Parathyroid adenoma (tissue), 2 donors: ENCODE results near the gene CMTM5.
"Not testable (repeated sequence)": the region's sequence is repeated elsewhere in the genome, so short reads cannot be mapped to it uniquely, and the experiment has no call there.

Experiments
- H2AFZ ChIP-seq: fragments of 300-600 bp; sonication (generic); one replicate; pipeline ENCODE4 v1.7.0; 2017; ENCODE audit warnings: antibody characterized with exemption, mild to moderate bottlenecking
- H3K27ac ChIP-seq: fragments of 300-600 bp; sonication (generic); one replicate; pipeline ENCODE4 v1.7.0; 2017
- H3K27me3 ChIP-seq: fragments of 300-600 bp; sonication (generic); one replicate; pipeline ENCODE4 v1.7.0; 2017; ENCODE audit warnings: low read length; ENCODE audit not compliant: control insufficient read depth, insufficient read depth
- H3K36me3 ChIP-seq: fragments of 300-600 bp; sonication (generic); one replicate; pipeline ENCODE4 v1.7.0; 2017; ENCODE audit warnings: low read length; ENCODE audit not compliant: control insufficient read depth, insufficient read depth
- H3K4me1 ChIP-seq: fragments of 300-600 bp; sonication (generic); one replicate; pipeline ENCODE4 v1.7.0; 2017; ENCODE audit warnings: control low read depth
- H3K4me2 ChIP-seq: fragments of 300-600 bp; sonication (generic); one replicate; pipeline ENCODE4 v1.7.0; 2017; ENCODE audit warnings: low read length
- H3K4me3 ChIP-seq: fragments of 300-600 bp; sonication (generic); one replicate; pipeline ENCODE4 v1.7.0; 2017; ENCODE audit warnings: low read depth, low read length
- H3K79me2 ChIP-seq: fragments of 300-600 bp; sonication (generic); one replicate; pipeline ENCODE4 v1.7.0; 2017; ENCODE audit warnings: control low read depth
- H3K9ac ChIP-seq: fragments of 300-600 bp; sonication (generic); one replicate; pipeline ENCODE4 v1.7.0; 2017; ENCODE audit warnings: mild to moderate bottlenecking
- H3K9me3 ChIP-seq: fragments of 300-600 bp; sonication (generic); one replicate; pipeline ENCODE4 v1.7.0; 2017; ENCODE audit warnings: low read length; ENCODE audit not compliant: control insufficient read depth
- TF ChIP-seq, protein P1 (sequence below): fragments of 300-600 bp; sonication (generic); IDR thresholded peaks from one replicate; pipeline ENCODE4 v1.7.0; 2017; ENCODE audit warnings: antibody characterized with exemption, mild to moderate bottlenecking
- donor health status: primary hyperparathyroidism.

The CMTM5 gene

DNA sequence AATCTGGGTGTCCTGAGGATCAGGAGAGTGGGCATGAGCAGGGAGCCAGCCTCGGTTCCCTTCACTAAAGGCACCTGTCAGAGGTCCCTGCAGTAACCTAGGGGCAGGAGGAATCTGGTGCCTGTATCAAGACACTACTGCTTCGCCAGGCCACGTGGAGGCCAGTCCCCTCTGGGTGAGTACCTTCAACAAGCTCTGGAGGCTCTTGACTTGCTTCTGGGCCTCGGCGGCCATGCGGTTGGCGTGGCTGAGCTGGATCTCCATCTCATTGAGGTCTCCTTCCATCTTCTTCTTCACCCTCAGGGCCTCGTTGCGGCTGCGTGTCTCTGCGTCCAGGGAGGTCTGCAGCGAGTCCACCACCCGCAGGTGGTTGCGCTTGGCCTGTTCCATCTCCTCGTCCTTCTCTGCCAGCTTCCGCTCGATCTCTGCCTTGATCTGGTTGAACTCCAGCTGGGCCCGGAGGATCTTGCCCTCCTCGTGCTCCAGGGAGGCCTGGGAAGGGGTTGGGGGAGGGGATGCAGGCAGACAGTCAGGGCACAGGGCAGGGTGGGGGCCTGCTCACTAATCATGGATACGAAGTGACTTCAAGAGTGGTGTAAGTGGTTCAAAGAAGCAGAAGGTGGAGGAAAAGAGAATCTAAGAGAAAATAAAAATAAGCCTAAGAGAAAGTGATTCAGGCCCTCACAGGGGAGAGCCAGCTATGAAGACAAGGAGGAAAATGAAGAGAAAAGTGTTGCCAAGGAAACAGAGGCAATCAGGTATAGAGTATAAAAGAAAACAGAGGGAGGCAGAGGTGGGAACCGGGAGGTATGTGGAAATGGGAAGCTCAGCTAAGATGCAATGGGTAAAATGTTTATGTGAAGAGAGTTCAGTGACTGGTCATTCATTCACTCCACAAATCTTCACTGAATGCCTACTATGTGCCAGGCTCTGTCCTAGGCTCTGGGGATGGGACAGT lies 39.3 kb downstream of the CMTM5 start:
- Histone ChIP-seq H3K9ac (no peak overlapping the region), H3K4me2 (no peak overlapping the region), H3K4me1 (no peaks in the 10 kb centered on the region), H3K9me3 (no peaks in the 10 kb centered on the region), H3K4me3 (no peak overlapping the region), H3K27me3 (no peaks in the 10 kb centered on the region), H2AFZ (no peak overlapping the region), H3K27ac (no peak overlapping the region), H3K36me3 (no peaks in the 10 kb centered on the region), H3K79me2 (no peaks in the 10 kb centered on the region)
- TF ChIP-seq, protein P1, sequence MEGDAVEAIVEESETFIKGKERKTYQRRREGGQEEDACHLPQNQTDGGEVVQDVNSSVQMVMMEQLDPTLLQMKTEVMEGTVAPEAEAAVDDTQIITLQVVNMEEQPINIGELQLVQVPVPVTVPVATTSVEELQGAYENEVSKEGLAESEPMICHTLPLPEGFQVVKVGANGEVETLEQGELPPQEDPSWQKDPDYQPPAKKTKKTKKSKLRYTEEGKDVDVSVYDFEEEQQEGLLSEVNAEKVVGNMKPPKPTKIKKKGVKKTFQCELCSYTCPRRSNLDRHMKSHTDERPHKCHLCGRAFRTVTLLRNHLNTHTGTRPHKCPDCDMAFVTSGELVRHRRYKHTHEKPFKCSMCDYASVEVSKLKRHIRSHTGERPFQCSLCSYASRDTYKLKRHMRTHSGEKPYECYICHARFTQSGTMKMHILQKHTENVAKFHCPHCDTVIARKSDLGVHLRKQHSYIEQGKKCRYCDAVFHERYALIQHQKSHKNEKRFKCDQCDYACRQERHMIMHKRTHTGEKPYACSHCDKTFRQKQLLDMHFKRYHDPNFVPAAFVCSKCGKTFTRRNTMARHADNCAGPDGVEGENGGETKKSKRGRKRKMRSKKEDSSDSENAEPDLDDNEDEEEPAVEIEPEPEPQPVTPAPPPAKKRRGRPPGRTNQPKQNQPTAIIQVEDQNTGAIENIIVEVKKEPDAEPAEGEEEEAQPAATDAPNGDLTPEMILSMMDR, result no peak

DNA sequence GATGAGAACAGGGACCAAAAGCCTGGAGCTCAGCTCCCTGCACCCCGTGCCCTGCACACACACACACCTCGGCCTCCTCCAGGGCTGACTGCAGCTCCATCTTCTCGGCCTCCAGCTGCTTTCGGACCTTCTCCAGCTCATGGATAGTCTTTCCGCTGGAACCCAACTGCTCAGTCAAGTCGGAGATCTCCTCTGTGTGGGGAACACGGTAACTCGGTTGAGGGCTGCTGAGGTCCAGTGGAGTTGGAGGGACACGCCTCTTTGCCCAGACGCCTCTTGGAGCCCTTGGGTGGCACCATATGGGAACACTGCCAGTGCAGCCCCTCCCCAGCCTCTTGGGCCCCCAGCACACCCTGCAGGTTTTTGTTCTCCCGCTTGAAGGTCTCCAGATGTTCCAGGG lies 40.0 kb downstream of the CMTM5 start:
- Histone ChIP-seq H3K36me3 (no peaks in the 10 kb centered on the region), H3K4me2 (no peak overlapping the region), H3K4me1 (no peaks in the 10 kb centered on the region), H2AFZ (no peak overlapping the region), H3K79me2 (no peaks in the 10 kb centered on the region), H3K27ac (no peak overlapping the region), H3K4me3 (no peak overlapping the region), H3K27me3 (no peaks in the 10 kb centered on the region), H3K9me3 (no peaks in the 10 kb centered on the region), H3K9ac (no peak overlapping the region)
- TF ChIP-seq, protein P1, result no peak

DNA sequence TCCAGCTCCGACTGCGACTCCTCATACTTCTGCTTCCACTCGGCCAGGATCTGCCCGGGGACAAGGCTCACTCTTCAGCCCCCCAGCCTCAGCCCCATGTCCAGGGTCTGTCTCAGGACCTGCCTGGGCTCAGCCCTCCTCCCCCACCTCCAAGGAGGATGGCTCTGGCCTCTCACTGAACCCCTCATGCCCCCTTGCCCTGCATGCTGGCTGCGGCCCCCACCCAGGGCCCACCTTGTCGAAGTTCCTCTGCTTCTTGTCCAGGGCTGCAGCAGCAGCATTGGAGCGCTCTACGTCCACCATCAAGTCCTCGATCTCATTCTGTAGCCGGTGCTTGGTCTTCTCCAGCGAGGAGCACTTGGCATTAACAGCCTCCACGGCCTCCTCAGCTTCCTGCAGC lies 40.4 kb downstream of the CMTM5 start:
- H3K4me1 ChIP-seq, H3K4me3 ChIP-seq, H3K27me3 ChIP-seq, H3K36me3 ChIP-seq, H2AFZ ChIP-seq, H3K27ac ChIP-seq, H3K4me2 ChIP-seq, H3K79me2 ChIP-seq, H3K9ac ChIP-seq, H3K9me3 ChIP-seq: not testable (repeated sequence)

DNA sequence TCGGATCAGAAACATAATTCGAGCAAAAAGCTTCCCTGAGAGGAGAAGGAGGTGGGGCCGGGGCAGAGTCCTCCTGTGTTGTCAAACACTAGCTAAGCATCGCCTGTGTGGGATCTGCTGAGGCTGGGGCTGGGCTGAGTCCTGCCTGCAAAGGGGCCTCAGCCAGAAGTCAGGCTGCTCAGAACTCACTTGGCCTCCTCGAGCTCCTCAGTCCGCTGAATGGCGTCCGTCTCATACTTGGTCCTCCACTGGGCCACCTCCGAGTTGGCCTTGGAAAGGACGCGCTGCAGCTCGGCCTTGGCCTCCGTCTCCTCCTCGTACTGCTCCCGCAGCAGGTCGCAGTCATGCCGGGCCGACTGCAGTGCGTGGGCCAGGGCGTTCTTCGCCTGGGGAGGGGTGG lies 41.2 kb downstream of the CMTM5 start:
- Histone ChIP-seq H3K9me3 (no peaks in the 10 kb centered on the region), H3K4me1 (no peaks in the 10 kb centered on the region), H3K79me2 (no peaks in the 10 kb centered on the region), H3K36me3 (no peaks in the 10 kb centered on the region), H3K9ac (no peak overlapping the region), H3K27me3 (no peaks in the 10 kb centered on the region), H3K4me3 (no peak overlapping the region), H3K27ac (no peak overlapping the region), H3K4me2 (no peak overlapping the region), H2AFZ (no peak overlapping the region)
- TF ChIP-seq, protein P1, result no peak

DNA sequence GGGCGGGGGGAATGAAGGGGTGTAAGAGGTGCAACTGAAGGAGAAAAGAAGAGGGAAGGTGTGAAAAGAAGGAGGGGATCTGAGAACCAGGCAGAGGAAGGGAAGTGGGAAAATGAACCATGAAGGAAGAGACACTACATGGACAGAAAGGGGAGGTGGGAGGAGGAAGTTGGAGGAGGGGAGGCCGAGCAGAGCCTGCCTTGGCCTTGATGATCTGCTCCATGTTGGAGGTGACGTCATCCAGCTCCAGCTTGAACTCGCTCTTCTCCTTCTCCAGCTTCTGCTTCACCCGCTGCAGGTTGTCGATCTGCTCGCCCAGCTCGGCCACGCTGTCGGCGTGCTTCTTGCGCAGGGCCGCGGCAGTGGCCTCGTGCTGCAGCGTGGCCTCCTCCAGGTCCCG lies 42.8 kb downstream of the CMTM5 start:
- not testable (repeated sequence) for H2AFZ ChIP-seq, H3K36me3 ChIP-seq, H3K9me3 ChIP-seq, H3K4me1 ChIP-seq, H3K4me3 ChIP-seq, H3K27ac ChIP-seq, H3K27me3 ChIP-seq, H3K79me2 ChIP-seq, H3K9ac ChIP-seq, H3K4me2 ChIP-seq
